NB4 (cell line): Measurements from ENCODE around the gene PDK1.

Source experiments
- CTCF ChIP-seq: IDR thresholded peaks from one replicate; pipeline ENCODE4 v1.5.1; 2012; ENCODE audit warnings: low read depth, low read length
- MAX ChIP-seq: IDR thresholded peaks from 2 replicates; pipeline ENCODE4 v1.6.1; 2011; ENCODE audit warnings: low read depth, low read length
- MYC ChIP-seq: IDR thresholded peaks from 2 replicates; pipeline ENCODE4 v1.6.1; 2011; ENCODE audit warnings: low read depth, low read length
- POLR2A ChIP-seq: IDR thresholded peaks from 2 replicates; pipeline ENCODE4 v1.6.1; 2011; ENCODE audit warnings: mild to moderate bottlenecking; ENCODE audit not compliant: insufficient read length; ENCODE audit errors: extremely low read depth

GRCh38 chr2:172642301-172643020 lies 86.6 kb downstream of the PDK1 start:
- TF ChIP-seq CTCF (no peak), POLR2A (no peak), MAX (no peak), MYC (no peak)
